K562 (cell line): Measurements from ENCODE around the gene ADSS2. TPM values are rescaled to one million over a fixed set of nuclear protein-coding genes. Genes with fewer than 3 reads are reported as not detected.

ENCODE experiments used
- ATAC-seq: fragments of 200-7000 bp; cut with Tn5 transposase; 3 replicates; pipeline ENCODE4 v1.9.1; 2020; ENCODE audit warnings: moderate library complexity
- BruUV-seq: library from RNA; stranded (reverse); fragments of 400-500 nt; replicated peaks from 2 replicates; lab custom pipeline; 2021; lab: Mats Ljungman, UMichigan
- CTCF ChIA-PET: fragments of 300-600 bp; formaldehyde crosslinking; extraction: SDS; loops from one replicate; lab custom pipeline; 2021; ENCODE audit warnings: low intra/inter-chr PET ratio; lab: Yijun Ruan, JAX
- POLR2A ChIA-PET: fragments of 300-600, 350-650 bp; sonication (Branson Sonifier 250); formaldehyde crosslinking; extraction: SDS; loops from one replicate; lab custom pipeline; 2021; ENCODE audit warnings: antibody characterized with exemption, inconsistent platforms; lab: Yijun Ruan, JAX
- DNase-seq, 4 experiments: peaks; one replicate each; pipeline versions ENCODE4 v3.0.0 to v3.0.0-alpha.2; 2011 to 2018; ENCODE audit warnings: low spot score in 3 of 4, mixed read lengths in 3 of 4; ENCODE audit errors: extremely low read depth in 1 of 4
- FAIRE-seq: peaks from 2 replicates; lab custom pipeline; 2011; peaks lifted over from hg19 to GRCh38; lab: Jason Lieb, UNC
- H2AFZ ChIP-seq: 2 replicates; pipeline ENCODE4 v1.6.0; 2011; ENCODE audit warnings: low read depth, low read length, control low read depth, inconsistent platforms
- H3K27ac ChIP-seq: fragments of 200-600 bp; 3 replicates; pipeline ENCODE4 v1.8.0; 2011; ENCODE audit warnings: low read depth, mild to moderate bottlenecking, control low read depth, inconsistent platforms, low read length, moderate library complexity, mixed read lengths; ENCODE audit errors: extremely low read depth
- H3K27me3 ChIP-seq, 2 experiments: fragments of 300-600 bp in 1 of 2; 2 replicates in 1 of 2; 3 replicates in 1 of 2; pipeline versions ENCODE4 v1.6.0 to v1.8.0; 2011; ENCODE audit warnings: inconsistent platforms in 2 of 2, low read length in 2 of 2, mild to moderate bottlenecking in 1 of 2, mixed read lengths in 1 of 2, moderate library complexity in 1 of 2; ENCODE audit not compliant: control insufficient read depth in 2 of 2, insufficient read depth in 2 of 2
- H3K36me3 ChIP-seq: fragments of 300-600 bp; 3 replicates; pipeline ENCODE4 v1.8.0; 2011; ENCODE audit warnings: mild to moderate bottlenecking, low read length, inconsistent platforms; ENCODE audit not compliant: control insufficient read depth, insufficient read depth
- H3K4me1 ChIP-seq, 2 experiments: fragments of 200-600 bp in 1 of 2; replicated peaks in 1 of 2; 2 replicates in 1 of 2; 3 replicates in 1 of 2; pipeline versions ENCODE4 v1.5.1 to v1.8.0; 2011; ENCODE audit warnings: inconsistent platforms in 2 of 2, low read length in 2 of 2, mild to moderate bottlenecking in 1 of 2, mixed read lengths in 1 of 2, moderate library complexity in 1 of 2; ENCODE audit not compliant: control insufficient read depth in 2 of 2, insufficient read depth in 2 of 2
- H3K4me2 ChIP-seq: 2 replicates; pipeline ENCODE4 v1.6.1; 2011; ENCODE audit warnings: low read length, control low read depth, inconsistent platforms, mixed read lengths; ENCODE audit not compliant: insufficient read depth
- H3K4me3 ChIP-seq: fragments of 200-600 bp; sonication (generic), shearing (Covaris generic); 2 replicates; pipeline ENCODE4 v1.5.1; 2016; ENCODE audit warnings: control low read depth, inconsistent platforms
- H3K79me2 ChIP-seq: fragments of 200-600 bp; 3 replicates; pipeline ENCODE4 v1.8.0; 2011; ENCODE audit warnings: low read length, inconsistent platforms; ENCODE audit not compliant: control insufficient read depth, insufficient read depth
- H3K9ac ChIP-seq, 2 experiments: 2 replicates each; pipeline versions ENCODE4 v1.6.0 to v1.6.1; 2011; ENCODE audit warnings: low read depth in 2 of 2, low read length in 2 of 2, control low read depth in 1 of 2, inconsistent platforms in 1 of 2, mild to moderate bottlenecking in 1 of 2, mixed read lengths in 1 of 2; ENCODE audit not compliant: insufficient read depth in 1 of 2
- H3K9me1 ChIP-seq: one replicate; pipeline ENCODE4 v1.6.0; 2011; ENCODE audit warnings: inconsistent platforms, mild to moderate bottlenecking, low read length, moderate library complexity; ENCODE audit not compliant: control insufficient read depth, insufficient read depth
- H3K9me3 ChIP-seq: replicated peaks from 2 replicates; pipeline ENCODE4 v1.5.1; 2011; ENCODE audit warnings: low read depth, low read length, inconsistent platforms; ENCODE audit not compliant: control insufficient read depth, insufficient read depth
- H4K20me1 ChIP-seq: replicated peaks from 2 replicates; pipeline ENCODE4 v1.6.1; 2011; ENCODE audit warnings: low read length, inconsistent platforms, mixed read lengths; ENCODE audit not compliant: control insufficient read depth, insufficient read depth
- CTBP1 ChIP-seq: fragments of 450-650 bp; IDR thresholded peaks from 2 replicates; pipeline ENCODE4 v1.6.1; 2016; ENCODE audit warnings: borderline replicate concordance
- EZH2 ChIP-seq: IDR thresholded peaks from 2 replicates; pipeline ENCODE4 v1.6.1; 2012; ENCODE audit warnings: low read depth, mild to moderate bottlenecking, inconsistent platforms, low read length, borderline replicate concordance
- NFIC ChIP-seq: fragments of 450-650 bp; IDR thresholded peaks from 2 replicates; pipeline ENCODE4 v1.6.1; 2017; ENCODE audit warnings: mild to moderate bottlenecking, inconsistent platforms
- NONO ChIP-seq, 2 experiments: fragments of 200-400 bp in 1 of 2; fragments of 450-650 bp in 1 of 2; formaldehyde crosslinking in 1 of 2; IDR thresholded peaks; 2 replicates each; pipeline ENCODE4 v1.6.1; 2017; ENCODE audit warnings: low read depth in 2 of 2, mild to moderate bottlenecking in 2 of 2, moderate library complexity in 2 of 2, low read length in 1 of 2
- POLR2A ChIP-seq: fragments of 450-650 bp; conservative IDR thresholded peaks from 2 replicates; pipeline ENCODE4 v1.6.1; 2016
- RERE ChIP-seq: sonication (generic); formaldehyde crosslinking; IDR thresholded peaks from 2 replicates; pipeline ENCODE4 v1.8.0; 2023; ENCODE audit warnings: missing genetic modification reagents, mild to moderate bottlenecking, borderline replicate concordance
- ZFP36 ChIP-seq: fragments of 150-350 bp; IDR thresholded peaks from 2 replicates; pipeline ENCODE4 v1.6.1; 2018; ENCODE audit warnings: low read length, low read depth; ENCODE audit not compliant: partially characterized antibody
- WGBS: fragments of 100-300 bp; shearing (Covaris generic); methylation state at CpG from one replicate; pipeline ENCODE4 v1.1.6; 2016; ENCODE audit warnings: low coverage, mixed read lengths; ENCODE audit not compliant: insufficient coverage; ENCODE audit errors: missing lambda C conversion rate; 5-methylcytosine and 5-hydroxymethylcytosine counted together
- in situ Hi-C: fragments of 300-500 bp; cut with MboI; formaldehyde crosslinking; loops from 4 replicates; pipeline ENCODE4 v1.15.0; 2018; ENCODE audit warnings: inconsistent platforms, mixed read lengths
- intact Hi-C: fragments of 100-400 bp; cut with micrococcal nuclease; formaldehyde crosslinking; loops from 2 replicates; pipeline ENCODE4 v1.14.2; 2022
- polyA plus RNA-seq, 8 experiments: library from polyadenylated mRNA; depleted of rRNA in 4 of 8; stranded (reverse) in 5 of 8; unstranded in 3 of 8; fragments of >200 nt; fragmentation: Nextera tagmentation in 2 of 8; fragmentation: Illumina TruSeq in 1 of 8; extraction: Ambion mirVana in 2 of 8; extraction: Trizol in 1 of 8; gene quantifications; 2 replicates each; pipeline versions ENCODE4 v1.2.1 to v1.2.3, GENCODE V29; 2011 to 2014; ENCODE audit warnings: inconsistent platforms in 1 of 8, missing spikeins in 1 of 8
- total RNA-seq, 7 experiments: library from RNA; depleted of rRNA in 6 of 7; stranded (reverse); fragments of >200 nt in 6 of 7; fragmentation: Illumina TruSeq in 2 of 7; extraction: Trizol in 2 of 7; gene quantifications; 2 replicates each; pipeline versions ENCODE4 v1.2.1 to v1.2.3, GENCODE V29; 2011 to 2021; ENCODE audit warnings: low replicate concordance in 1 of 7
- TF ChIP-seq, protein P1 (sequence below): fragments of 250-450 bp; sonication (Bioruptor Pico); IDR thresholded peaks from 2 replicates; pipeline ENCODE4 v1.8.0; 2022; ENCODE audit warnings: inconsistent platforms, mild to moderate bottlenecking, moderate library complexity, borderline replicate concordance
- TF ChIP-seq, protein P2 (sequence below): fragments of 450-650 bp; formaldehyde crosslinking; IDR thresholded peaks from 2 replicates; pipeline ENCODE4 v1.4.0; 2020; ENCODE audit warnings: mild to moderate bottlenecking, moderate library complexity
- TF ChIP-seq, protein P3 (sequence below): sonication (generic); formaldehyde crosslinking; IDR thresholded peaks from 2 replicates; pipeline ENCODE4 v1.8.0; 2022; ENCODE audit warnings: missing genetic modification reagents, mild to moderate bottlenecking, moderate library complexity, borderline replicate concordance

Gene ADSS2
- total and polyA plus RNA-seq, 9 of the 15 experiments (the other 6 are each of a cell fraction or from before 2014, with no cell fraction given): 8.8 to 63.8 (median 59.4) TPM

- TF ChIP-seq, protein P1, sequence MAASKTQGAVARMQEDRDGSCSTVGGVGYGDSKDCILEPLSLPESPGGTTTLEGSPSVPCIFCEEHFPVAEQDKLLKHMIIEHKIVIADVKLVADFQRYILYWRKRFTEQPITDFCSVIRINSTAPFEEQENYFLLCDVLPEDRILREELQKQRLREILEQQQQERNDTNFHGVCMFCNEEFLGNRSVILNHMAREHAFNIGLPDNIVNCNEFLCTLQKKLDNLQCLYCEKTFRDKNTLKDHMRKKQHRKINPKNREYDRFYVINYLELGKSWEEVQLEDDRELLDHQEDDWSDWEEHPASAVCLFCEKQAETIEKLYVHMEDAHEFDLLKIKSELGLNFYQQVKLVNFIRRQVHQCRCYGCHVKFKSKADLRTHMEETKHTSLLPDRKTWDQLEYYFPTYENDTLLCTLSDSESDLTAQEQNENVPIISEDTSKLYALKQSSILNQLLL (CRISPR knock-in tag): no peak
- no peak for TF ChIP-seq ZFP36
- TF ChIP-seq, protein P2, sequence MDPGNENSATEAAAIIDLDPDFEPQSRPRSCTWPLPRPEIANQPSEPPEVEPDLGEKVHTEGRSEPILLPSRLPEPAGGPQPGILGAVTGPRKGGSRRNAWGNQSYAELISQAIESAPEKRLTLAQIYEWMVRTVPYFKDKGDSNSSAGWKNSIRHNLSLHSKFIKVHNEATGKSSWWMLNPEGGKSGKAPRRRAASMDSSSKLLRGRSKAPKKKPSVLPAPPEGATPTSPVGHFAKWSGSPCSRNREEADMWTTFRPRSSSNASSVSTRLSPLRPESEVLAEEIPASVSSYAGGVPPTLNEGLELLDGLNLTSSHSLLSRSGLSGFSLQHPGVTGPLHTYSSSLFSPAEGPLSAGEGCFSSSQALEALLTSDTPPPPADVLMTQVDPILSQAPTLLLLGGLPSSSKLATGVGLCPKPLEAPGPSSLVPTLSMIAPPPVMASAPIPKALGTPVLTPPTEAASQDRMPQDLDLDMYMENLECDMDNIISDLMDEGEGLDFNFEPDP: no peak
Measured at GRCh38 chr1:244442850-244443249, 8.9 kb downstream of the ADSS2 start (continued).

GRCh38 chr1:244439391-244440032 lies 12.2 kb downstream of the ADSS2 start:
- ATAC-seq (peak; percentile 93), DNase-seq (peak in 3 of 4 experiments; percentile 27 to 66 (median 40)), FAIRE-seq (no peak)
- H3K9ac ChIP-seq: peak overlapping the region in 1 of 2 experiments; percentile 77; a peak in 1 of 4 replicates
- no peaks in the 10 kb centered on the region for H3K9me3 ChIP-seq
- intact Hi-C loops: no loop called here
- peaks cover 50% of the 10 kb centered on the region for H3K36me3 ChIP-seq
- H4K20me1 ChIP-seq: peaks cover 7% of the 10 kb centered on the region; the same call in 1 of the 2 replicates
- H3K9me1 ChIP-seq: peaks cover 4% of the 10 kb centered on the region
- no peaks in the 10 kb centered on the region for H3K27me3 ChIP-seq
- 59% methylated on average over 8 of the region's 8 CpGs for whole genome bisulfite sequencing
- H3K4me1 ChIP-seq: peaks cover 7 to 8% of the 10 kb centered on the region in 2 experiments; a peak in 3 of 5 replicates
- in situ Hi-C loops: no loop called here
- ChIA-PET CTCF (no interaction called here), POLR2A (interaction anchor here (0.7 kb wide), 1 partner anchor 66 kb away, joined by 4 read pairs; no protein-coding TSS in a partner anchor)
- H3K79me2 ChIP-seq: peaks cover 76% of the 10 kb centered on the region
- no peak overlapping the region for H3K4me3 ChIP-seq
- no peak overlapping the region; the same call in 1 of the 2 replicates for H2AFZ ChIP-seq
- no TSS peak for BruUV-seq
- H3K4me2 ChIP-seq: peak overlapping the region; percentile 9; the same call in 1 of the 2 replicates
- H3K27ac ChIP-seq: peak overlapping the region; percentile 39; the same call in 2 of the 3 replicates
- TF ChIP-seq NONO (IDR thresholded peaks at IDR 0.05; ENCODE audit: low read depth in 2 of 2, low read length in 1 of 2) (no peak), NFIC (peak; percentile 42), EZH2 (no peak), RERE (CRISPR knock-in tag) (no peak), POLR2A (peak; percentile 44), CTBP1 (0 out of 2 replicates have a peak, but pooled peaks have one; percentile 12)
- TF ChIP-seq, protein P3, sequence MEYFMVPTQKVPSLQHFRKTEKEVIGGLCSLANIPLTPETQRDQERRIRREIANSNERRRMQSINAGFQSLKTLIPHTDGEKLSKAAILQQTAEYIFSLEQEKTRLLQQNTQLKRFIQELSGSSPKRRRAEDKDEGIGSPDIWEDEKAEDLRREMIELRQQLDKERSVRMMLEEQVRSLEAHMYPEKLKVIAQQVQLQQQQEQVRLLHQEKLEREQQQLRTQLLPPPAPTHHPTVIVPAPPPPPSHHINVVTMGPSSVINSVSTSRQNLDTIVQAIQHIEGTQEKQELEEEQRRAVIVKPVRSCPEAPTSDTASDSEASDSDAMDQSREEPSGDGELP: 0 out of 2 replicates have a peak, but pooled peaks have one; percentile 9
